ENCODE data around the gene CAAP1. TPM values are rescaled to one million over a fixed set of nuclear protein-coding genes. Genes with fewer than 3 reads are reported as not detected.

CAAP1 gene
- total and polyA plus RNA-seq, 2 of the 13 experiments (the other 11 are each of a cell fraction or from before 2014, with no cell fraction given) = 10.9 to 40.2 TPM

DNA sequence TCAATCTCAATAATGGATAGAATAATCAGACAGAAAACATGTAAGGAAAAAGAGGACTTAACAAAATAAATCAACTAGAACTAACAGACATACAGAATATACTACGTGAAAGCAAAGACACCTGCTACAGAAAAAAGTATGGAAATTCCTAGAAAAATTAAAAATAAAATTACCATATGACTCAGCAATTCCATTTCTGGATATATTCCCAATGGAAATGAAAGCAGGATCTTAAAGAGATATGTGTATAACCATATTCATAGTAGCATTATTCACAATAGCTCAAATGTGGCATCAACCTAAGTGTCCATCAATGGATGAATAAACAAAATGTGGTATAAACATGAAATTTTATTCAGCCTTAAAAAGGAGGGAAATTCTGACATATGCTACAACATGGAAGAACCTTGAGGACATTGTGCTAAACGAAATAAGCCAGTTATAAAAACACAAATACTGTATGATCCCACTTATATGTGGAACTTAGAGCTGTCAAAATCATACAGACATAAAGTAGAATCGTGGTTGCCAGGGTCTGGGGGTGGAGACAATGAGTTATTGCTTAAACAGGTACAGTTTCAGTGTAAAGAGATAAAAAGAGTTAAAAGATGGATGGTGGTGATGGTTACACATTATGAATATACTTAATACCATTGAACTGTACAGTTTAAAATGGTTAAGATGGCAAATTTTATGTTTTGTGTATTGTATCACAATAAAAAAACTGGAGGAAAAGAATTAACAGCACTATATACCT is 47.5 kb upstream of the CAAP1 start:
- Histone ChIP-seq H2AFZ (ENCODE audit: low read length) (no peak overlapping the region), H4K20me1 (ENCODE audit: insufficient read depth, low read length) (no peaks in the 10 kb centered on the region), H3K36me3 (replicated peaks in 1 of 2; ENCODE audit: control insufficient read depth in 1 of 2, insufficient read depth in 2 of 2, low read length in 2 of 2) (no peaks in the 10 kb centered on the region; a peak in 1 of 5 replicates), H3K27ac (ENCODE audit: extremely low read length, insufficient read depth, low read length) (no peak overlapping the region), H3K79me2 (ENCODE audit: insufficient read depth, low read length) (peaks cover 85% of the 10 kb centered on the region), H3K9me3 (ENCODE audit: low read length) (no peaks in the 10 kb centered on the region), H3K27me3 (ENCODE audit: control insufficient read depth in 1 of 2, insufficient read depth in 2 of 2, low read length in 2 of 2) (no peaks in the 10 kb centered on the region), H3K9ac (ENCODE audit: insufficient read depth, low read depth, low read length) (no peak overlapping the region), H3K4me2 (ENCODE audit: low read depth, low read length) (no peak overlapping the region), H3K4me1 (ENCODE audit: insufficient read depth, low read length) (peaks cover 33% of the 10 kb centered on the region), H3K4me3 (replicated peaks in 1 of 3; ENCODE audit: insufficient read depth in 1 of 3, low read depth in 2 of 3, low read length in 3 of 3) (no peak overlapping the region)
- intact Hi-C loops (cut with micrococcal nuclease; ENCODE audit: unreplicated experiment) (no loop called here), in situ Hi-C loops (cut with HindIII; ENCODE audit: extremely low pct_ligation_motif_present, low pct_unique_long_range_greater_than_20kb) (no loop called here)
- DNase-seq (ENCODE audit: low spot score) = no peak
- 0 out of 4 replicates have a peak, but pooled peaks of 1 of the 2 experiments have one; percentile 2 for TF ChIP-seq MAFK (conservative IDR thresholded peaks at IDR 0.05 in 1 of 2, IDR thresholded peaks at IDR 0.05 in 1 of 2; ENCODE audit: low read length in 2 of 2)
- no peak for TF ChIP-seq IRF2 (CRISPR knock-in tag; IDR thresholded peaks at IDR 0.05)
- TF ChIP-seq NFE2L2 (IDR thresholded peaks at IDR 0.05; ENCODE audit: low read length) = peak; percentile 55
- TF ChIP-seq ZNF547 (CRISPR knock-in tag; IDR thresholded peaks at IDR 0.05) = no peak
- no peak for TF ChIP-seq POGZ (CRISPR knock-in tag; IDR thresholded peaks at IDR 0.05)
- WGBS (ENCODE audit: low lambda C conversion rate) = 93% methylated on average over 3 of the region's 3 CpGs
- no TSS peak for BruUV-seq (replicated peaks)
- no peak for ATAC-seq
- ChIA-PET CTCF (ENCODE audit: low intra/inter-chr PET ratio, low total read pairs) (no interaction called here), POLR2A (no interaction called here)
- no peak for FAIRE-seq

DNA sequence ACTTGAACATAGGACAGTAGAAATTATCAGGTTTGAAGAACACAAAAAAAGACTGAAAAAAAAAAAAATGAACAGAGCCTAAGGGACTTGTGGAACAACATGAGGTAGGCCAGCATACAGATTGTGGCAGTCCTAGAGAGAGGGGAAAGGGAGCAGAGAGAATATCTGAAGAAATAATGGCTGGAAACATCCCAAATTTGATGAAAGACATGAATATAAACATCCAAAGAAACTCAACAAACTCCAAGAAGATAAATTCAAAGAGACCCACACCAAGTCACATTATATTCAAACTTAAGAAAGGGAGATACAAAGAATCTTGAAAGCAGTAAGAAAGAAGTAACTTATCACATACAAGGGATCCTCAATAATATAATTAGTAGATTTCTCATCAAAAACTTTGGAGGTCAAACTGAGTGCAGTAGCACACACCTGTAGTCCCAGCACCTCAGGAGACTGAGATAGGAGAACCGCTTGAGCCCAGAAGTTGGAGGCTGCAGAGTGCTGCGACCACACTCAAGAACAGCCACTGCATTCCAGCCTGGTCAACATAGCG is 45.3 kb upstream of the CAAP1 start:
- 97% methylated on average over 3 of the region's 3 CpGs for whole genome bisulfite sequencing (ENCODE audit: low lambda C conversion rate)
- ATAC-seq (no peak), DNase-seq (ENCODE audit: low spot score) (no peak), FAIRE-seq (no peak)
- H2AFZ ChIP-seq (ENCODE audit: low read length) = no peak overlapping the region
- H3K27ac ChIP-seq (ENCODE audit: extremely low read length, insufficient read depth, low read length) = no peak overlapping the region
- BruUV-seq (replicated peaks) = no TSS peak
- H3K4me1 ChIP-seq (ENCODE audit: insufficient read depth, low read length) = peaks cover 11% of the 10 kb centered on the region; the same call in 1 of the 2 replicates
- H3K4me3 ChIP-seq (replicated peaks in 1 of 3; ENCODE audit: insufficient read depth in 1 of 3, low read depth in 2 of 3, low read length in 3 of 3) = no peak overlapping the region
- in situ Hi-C loops (cut with HindIII; ENCODE audit: extremely low pct_ligation_motif_present, low pct_unique_long_range_greater_than_20kb) = no loop called here
- no peaks in the 10 kb centered on the region for H3K27me3 ChIP-seq (ENCODE audit: control insufficient read depth in 1 of 2, insufficient read depth in 2 of 2, low read length in 2 of 2)
- no peaks in the 10 kb centered on the region for H3K9me3 ChIP-seq (ENCODE audit: low read length)
- H3K36me3 ChIP-seq (replicated peaks in 1 of 2; ENCODE audit: control insufficient read depth in 1 of 2, insufficient read depth in 2 of 2, low read length in 2 of 2) = peaks cover 1 to 4% of the 10 kb centered on the region in 2 experiments; a peak in 1 of 5 replicates
- CTCF ChIA-PET (ENCODE audit: low intra/inter-chr PET ratio, low total read pairs) = no interaction called here
- peaks cover 68% of the 10 kb centered on the region for H3K79me2 ChIP-seq (ENCODE audit: insufficient read depth, low read length)
- no peak overlapping the region for H3K9ac ChIP-seq (ENCODE audit: insufficient read depth, low read depth, low read length)
- no peaks in the 10 kb centered on the region for H4K20me1 ChIP-seq (ENCODE audit: insufficient read depth, low read length)
- intact Hi-C loops (cut with micrococcal nuclease; ENCODE audit: unreplicated experiment) = no loop called here
- POLR2A ChIA-PET = no interaction called here
- H3K4me2 ChIP-seq (ENCODE audit: low read depth, low read length) = no peak overlapping the region
- TF ChIP-seq ZNF746 (CRISPR knock-in tag; IDR thresholded peaks at IDR 0.05) (no peak), ONECUT2 (CRISPR knock-in tag; IDR thresholded peaks at IDR 0.05) (no peak), ZNF589 (CRISPR knock-in tag; conservative IDR thresholded peaks at IDR 0.05) (no peak), ZNF17 (CRISPR knock-in tag; IDR thresholded peaks at IDR 0.05) (no peak), CEBPZ (IDR thresholded peaks at IDR 0.05; ENCODE audit: low read length) (no peak), HMG20B (CRISPR knock-in tag; conservative IDR thresholded peaks at IDR 0.05) (no peak), BHLHE40 (IDR thresholded peaks at IDR 0.05; ENCODE audit: low read length) (no peak), PHF20 (CRISPR knock-in tag; IDR thresholded peaks at IDR 0.05) (no peak), ZNF33A (CRISPR knock-in tag; IDR thresholded peaks at IDR 0.05; ENCODE audit: borderline replicate concordance) (no peak), ZMYM4 (CRISPR knock-in tag; IDR thresholded peaks at IDR 0.05) (no peak)
